Activated T-cell treated with anti-CD3 and anti-CD28 coated beads, Interleukin-2, amount 50 U/mL, for 4 hours (primary cell): ENCODE results near the gene MAMDC4. TPM values are rescaled to one million over a fixed set of nuclear protein-coding genes. Genes with fewer than 3 reads are reported as not detected.

Experiments
- total RNA-seq, 3 donors: library from RNA; stranded (reverse); gene quantifications; one replicate each; pipeline ENCODE4 v1.2.1, GENCODE V29; 2021

The MAMDC4 gene
- total RNA-seq, 3 donors from 2014 or later = 10.7 to 13.9 (median 11.0) TPM

Other genes starting within 250 kb of the MAMDC4 start
- 1 to 10 TPM; 2.3 to 4.3 (median 3.2) TPM for gene EGFL7, start 189.4 kb upstream of the MAMDC4 start, total RNA-seq
- 10 to 100 TPM; 11.4 to 14.3 (median 11.7) TPM for gene AGPAT2, start 164.9 kb upstream of the MAMDC4 start, total RNA-seq
- gene DIPK1B, start 139.8 kb upstream of the MAMDC4 start, total RNA-seq = under 1 TPM in 2 of 3 donors, not detected in 1; 0.16 to 0.18 TPM
- 1 to 10 TPM in 2 of 3 donors, under 1 TPM in 1; 0.82 to 2.4 (median 2.1) TPM for gene LCN10, start 109.4 kb upstream of the MAMDC4 start, total RNA-seq
- gene LCN6, start 103.8 kb upstream of the MAMDC4 start, total RNA-seq = not detected
- not detected for gene LCN8, start 94.1 kb upstream of the MAMDC4 start, total RNA-seq
- gene LCN15, start 87.8 kb upstream of the MAMDC4 start, total RNA-seq = not detected
- 10 to 100 TPM; 49.5 to 53.0 (median 51.9) TPM for gene TMEM141, start 61.0 kb upstream of the MAMDC4 start, total RNA-seq
- under 1 TPM in 1 of 3 donors, not detected in 2; 0.49 TPM for gene CCDC183, start 56.0 kb upstream of the MAMDC4 start, total RNA-seq
- 100 to 1,000 TPM in 2 of 3 donors, 10 to 100 TPM in 1; 90.6 to 103 (median 100) TPM for gene RABL6, start 44.4 kb upstream of the MAMDC4 start, total RNA-seq
- 1 to 10 TPM; 1.5 to 2.2 (median 1.7) TPM for gene AJM1, start 9.9 kb upstream of the MAMDC4 start, total RNA-seq
- 100 to 1,000 TPM; 112 to 120 (median 119) TPM for gene PHPT1, start 2.9 kb upstream of the MAMDC4 start, total RNA-seq
- gene EDF1, start 14.0 kb downstream of the MAMDC4 start, total RNA-seq = 100 to 1,000 TPM; 330 to 366 (median 351) TPM
- gene TRAF2, start 34.2 kb downstream of the MAMDC4 start, total RNA-seq = 10 to 100 TPM; 64.3 to 73.4 (median 68.8) TPM
- 100 to 1,000 TPM in 1 of 3 donors, 10 to 100 TPM in 2; 84.0 to 112 (median 95.3) TPM for gene FBXW5, start 92.4 kb downstream of the MAMDC4 start, total RNA-seq
- 1 to 10 TPM in 2 of 3 donors, under 1 TPM in 1; 0.94 to 1.4 (median 1.2) TPM for gene C8G, start 92.9 kb downstream of the MAMDC4 start, total RNA-seq
- gene LCN12, start 99.9 kb downstream of the MAMDC4 start, total RNA-seq = 1 to 10 TPM in 1 of 3 donors, under 1 TPM in 2; 0.49 to 1.2 (median 0.58) TPM
- under 1 TPM in 2 of 3 donors, not detected in 1; 0.30 to 0.51 TPM for gene PTGDS, start 125.2 kb downstream of the MAMDC4 start, total RNA-seq
- gene LCNL1, start 130.6 kb downstream of the MAMDC4 start, total RNA-seq = not detected
- 100 to 1,000 TPM; 106 to 126 (median 123) TPM for gene PAXX, start 140.1 kb downstream of the MAMDC4 start, total RNA-seq
- gene CLIC3, start 144.2 kb downstream of the MAMDC4 start, total RNA-seq = under 1 TPM in 2 of 3 donors, not detected in 1; 0.18 to 0.54 TPM
- gene ABCA2, start 175.9 kb downstream of the MAMDC4 start, total RNA-seq = 10 to 100 TPM in 2 of 3 donors, 1 to 10 TPM in 1; 9.1 to 15.3 (median 14.3) TPM
- 1 to 10 TPM in 1 of 3 donors, under 1 TPM in 2; 0.74 to 2.4 (median 0.81) TPM for gene FUT7, start 179.7 kb downstream of the MAMDC4 start, total RNA-seq
- gene NPDC1, start 193.8 kb downstream of the MAMDC4 start, total RNA-seq = 10 to 100 TPM; 15.1 to 33.0 (median 23.2) TPM
- gene ENTPD2, start 201.7 kb downstream of the MAMDC4 start, total RNA-seq = under 1 TPM in 1 of 3 donors, not detected in 2; 0.34 TPM
- 1 to 10 TPM; 3.6 to 5.5 (median 4.6) TPM for gene SAPCD2, start 218.2 kb downstream of the MAMDC4 start, total RNA-seq
- gene UAP1L1, start 225.2 kb downstream of the MAMDC4 start, total RNA-seq = 1 to 10 TPM; 5.6 to 8.4 (median 7.8) TPM
- gene MAN1B1, start 234.6 kb downstream of the MAMDC4 start, total RNA-seq = 10 to 100 TPM; 30.7 to 34.0 (median 33.5) TPM